AG20443 (cell line): ENCODE measurements around the gene MRC2.

Experiments used
- DNase-seq: peaks from one replicate; pipeline ENCODE4 v3.0.0; 2012; ENCODE audit warnings: low spot score, mixed read lengths

The MRC2 gene

DNA sequence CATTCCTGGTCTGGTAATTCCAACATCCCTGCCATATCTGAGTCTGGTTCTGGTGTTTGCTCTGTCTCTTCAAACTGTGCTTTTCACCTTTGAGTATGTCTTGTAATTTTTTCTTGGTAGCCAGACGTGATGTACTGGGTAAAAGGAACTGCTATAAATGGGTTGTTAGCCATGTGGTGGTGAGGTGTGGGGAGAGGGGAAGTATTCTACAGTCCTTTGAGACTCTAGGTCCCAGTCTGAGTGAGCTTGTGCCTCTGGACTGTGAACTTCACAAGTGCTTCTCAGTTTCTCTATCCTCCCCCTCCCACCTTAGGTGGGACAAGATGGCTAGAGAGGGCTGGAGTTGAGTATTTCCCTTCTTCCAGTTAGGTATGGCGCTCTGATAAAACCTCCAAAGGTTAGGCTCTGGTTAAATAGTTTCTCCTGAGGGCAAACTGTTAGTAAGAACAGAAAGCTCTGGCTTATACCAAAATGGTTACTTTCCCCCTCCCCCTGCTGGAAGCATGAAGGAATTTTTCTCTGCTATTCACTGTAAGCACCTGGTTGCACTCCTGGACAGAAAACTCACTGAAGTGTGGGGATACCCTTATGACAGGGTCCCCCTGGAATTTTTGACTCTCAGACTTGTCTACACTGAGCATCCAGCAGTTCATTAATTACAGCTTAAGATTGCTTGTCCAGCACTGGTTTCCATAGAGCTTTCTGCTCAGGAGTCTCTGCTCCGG lies 92.8 kb downstream of the MRC2 start:
- no peak for DNase-seq

DNA sequence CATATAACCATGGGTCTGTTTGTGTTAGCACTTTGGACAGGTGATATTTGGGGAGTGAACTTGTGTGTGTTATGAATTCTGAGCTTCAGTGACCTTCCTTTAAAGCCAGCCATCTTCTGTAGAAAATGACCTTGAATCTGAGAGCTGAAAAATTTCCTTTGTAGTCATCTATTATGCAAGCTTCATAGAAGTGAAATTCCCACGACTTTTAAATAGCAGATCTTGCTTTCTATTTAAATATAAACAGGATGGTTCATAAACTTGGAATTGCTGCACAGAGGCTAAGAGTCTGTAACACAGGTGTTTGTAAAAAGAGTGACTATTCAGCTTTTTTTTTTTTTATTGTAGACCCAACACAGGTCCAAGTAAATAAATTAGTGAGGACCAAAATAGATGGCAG lies 95.2 kb downstream of the MRC2 start:
- no peak for DNase-seq

DNA sequence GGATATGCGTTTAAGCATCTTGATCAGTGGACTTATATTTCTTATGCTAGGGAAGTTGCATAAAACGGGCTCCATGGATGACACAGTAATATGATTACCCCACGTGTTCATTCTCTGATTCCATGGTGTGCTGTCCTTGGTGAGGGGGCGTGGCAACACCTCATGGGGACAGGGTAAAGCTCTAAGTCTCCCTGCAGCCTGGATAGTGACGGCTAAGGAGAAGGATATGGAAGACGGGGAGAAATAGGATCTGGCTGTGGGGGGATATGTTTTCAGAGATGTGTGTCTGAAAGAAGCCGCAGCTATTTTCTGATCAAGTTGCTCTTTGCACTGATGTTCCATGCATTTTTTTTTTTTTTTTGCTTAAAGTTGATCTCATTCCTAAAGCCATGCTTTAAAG lies 96.4 kb downstream of the MRC2 start:
- no peak for DNase-seq

DNA sequence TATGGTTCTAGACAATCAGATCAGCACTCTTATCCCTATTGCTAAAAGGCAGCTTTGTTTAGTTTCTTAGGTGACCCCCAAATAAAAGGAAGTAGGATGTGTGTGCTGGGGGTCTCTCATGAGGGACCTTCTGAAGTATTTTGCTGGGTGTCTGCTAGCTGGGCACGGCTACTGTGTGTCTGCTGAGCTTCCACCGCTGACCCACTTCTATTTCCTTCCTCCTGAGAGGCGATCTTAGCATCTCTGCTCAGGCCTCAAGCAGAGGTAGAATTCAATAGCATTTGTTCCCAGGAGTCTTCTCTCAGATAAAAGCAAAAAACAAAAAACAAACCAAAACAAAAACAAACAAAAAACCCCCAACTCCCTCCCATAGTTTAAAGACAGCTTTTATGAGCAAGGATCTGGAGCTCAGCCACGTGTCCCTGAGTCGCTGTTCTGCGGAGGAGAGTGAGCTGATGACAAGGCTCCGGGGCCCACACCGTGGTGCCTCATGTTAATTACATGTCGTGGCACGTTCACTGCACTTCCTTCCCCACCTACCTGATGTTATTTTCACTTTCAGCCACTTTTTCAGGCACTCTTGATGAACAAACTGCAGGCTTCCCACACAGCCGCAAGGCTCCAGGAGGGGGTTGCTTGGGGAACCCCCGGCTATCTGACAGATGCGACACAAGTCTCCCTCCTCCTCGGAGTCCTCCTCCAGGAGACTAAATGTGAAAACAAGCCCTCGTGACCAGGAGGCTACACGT lies 97.1 kb downstream of the MRC2 start:
- no peak for DNase-seq

DNA sequence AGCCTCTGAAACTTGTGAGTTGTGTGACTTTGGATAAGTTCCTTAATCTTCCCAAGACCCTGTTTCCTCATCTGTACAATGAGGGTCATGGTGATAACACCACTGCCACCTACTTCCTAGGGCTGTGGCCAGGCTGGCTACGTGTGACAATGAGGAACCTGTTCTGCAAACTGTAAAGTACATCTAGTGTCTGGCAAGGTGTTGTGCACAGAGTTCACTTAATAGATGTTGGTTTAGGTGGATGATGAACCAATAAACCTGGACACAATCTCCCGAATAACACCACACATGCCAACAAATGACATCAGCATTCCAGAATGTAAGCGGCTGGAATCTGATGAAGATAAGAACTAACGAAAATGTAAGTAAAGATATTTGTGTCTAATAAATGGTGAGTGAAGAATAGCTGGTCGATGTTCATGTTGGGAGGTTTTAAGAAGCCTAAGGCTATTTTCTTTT lies 98.3 kb downstream of the MRC2 start:
- DNase-seq = no peak

DNA sequence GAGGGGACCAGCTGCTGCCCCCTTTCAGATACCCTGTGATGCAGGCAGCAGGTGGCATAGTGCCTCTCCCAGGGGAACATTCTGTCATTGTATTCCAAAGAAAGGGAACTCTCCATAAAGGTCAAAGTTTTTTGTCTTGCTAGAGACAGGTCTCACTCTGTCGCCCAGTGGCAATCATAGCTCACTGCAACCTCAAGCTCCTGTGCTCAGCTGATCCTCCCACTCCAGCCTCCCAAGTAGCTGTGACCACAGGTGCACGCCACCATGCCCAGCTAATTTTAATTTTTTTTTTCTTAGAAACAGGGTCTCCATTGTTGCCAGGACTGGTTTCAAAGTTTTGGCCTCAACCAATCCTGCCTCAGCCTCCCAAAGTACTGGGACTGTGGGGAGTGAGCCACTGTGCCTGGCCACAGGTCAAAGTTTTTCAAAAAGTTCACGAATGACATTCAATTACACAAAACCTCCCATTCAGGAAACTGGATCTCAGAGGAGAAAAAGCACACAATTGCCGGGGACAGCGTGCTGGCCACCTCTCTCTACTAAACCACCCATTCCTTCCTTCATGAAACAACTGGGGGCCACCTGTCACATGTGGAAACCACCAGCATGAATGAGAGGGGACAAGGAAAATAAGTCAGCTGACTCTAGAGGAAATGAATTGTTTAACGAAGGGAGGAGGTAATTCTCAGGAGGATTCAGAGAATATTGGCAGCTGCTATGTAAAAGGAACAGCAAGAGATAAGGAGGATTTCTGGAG lies 100.6 kb downstream of the MRC2 start:
- no peak for DNase-seq

DNA sequence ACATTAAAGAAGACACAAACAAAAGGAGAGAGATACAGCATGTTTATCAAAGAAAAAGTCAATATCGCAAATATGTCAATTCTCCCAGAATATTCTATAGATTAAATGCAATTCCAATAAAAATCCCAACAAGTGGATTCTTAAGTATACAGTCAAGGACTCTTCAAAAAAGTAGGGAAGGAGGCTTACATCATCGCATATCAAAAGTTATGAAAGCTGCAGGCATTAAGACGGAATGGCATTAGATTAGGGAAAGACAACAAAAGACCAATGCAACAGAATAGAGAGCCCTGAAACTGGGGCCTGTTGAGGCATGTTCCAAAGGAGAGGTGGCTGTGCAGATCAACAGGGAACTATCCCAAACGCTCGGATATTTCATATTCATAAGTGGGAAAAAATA lies 104.7 kb downstream of the MRC2 start:
- DNase-seq = no peak

DNA sequence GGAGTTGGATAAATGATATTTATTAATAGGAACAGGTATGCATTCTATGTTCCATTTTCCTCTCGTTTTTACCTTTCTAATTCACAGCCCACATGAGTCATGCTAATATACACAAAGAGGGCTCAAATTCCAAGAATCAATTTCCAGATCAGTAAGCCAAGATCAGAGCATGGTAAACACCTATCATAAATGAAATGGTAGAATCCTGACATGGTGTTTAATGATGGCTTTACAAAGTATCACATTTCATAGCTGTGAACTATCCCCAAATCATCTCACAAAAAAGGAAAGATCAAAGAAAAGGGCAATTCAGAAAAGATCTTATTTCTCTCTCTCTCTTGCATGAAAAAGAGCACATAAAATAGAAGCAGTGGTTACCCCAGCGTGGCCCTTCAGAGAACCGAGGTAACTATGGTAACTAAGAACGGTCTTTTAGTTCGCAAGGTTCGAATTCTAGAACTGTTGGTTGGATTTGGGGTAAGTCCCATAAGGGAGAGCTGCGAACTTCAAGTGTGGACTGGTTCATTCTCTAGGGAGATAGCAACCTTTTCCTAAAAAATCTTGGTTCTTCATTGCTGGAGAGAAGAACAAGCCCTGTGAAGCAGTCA lies 107.7 kb downstream of the MRC2 start:
- DNase-seq = no peak

DNA sequence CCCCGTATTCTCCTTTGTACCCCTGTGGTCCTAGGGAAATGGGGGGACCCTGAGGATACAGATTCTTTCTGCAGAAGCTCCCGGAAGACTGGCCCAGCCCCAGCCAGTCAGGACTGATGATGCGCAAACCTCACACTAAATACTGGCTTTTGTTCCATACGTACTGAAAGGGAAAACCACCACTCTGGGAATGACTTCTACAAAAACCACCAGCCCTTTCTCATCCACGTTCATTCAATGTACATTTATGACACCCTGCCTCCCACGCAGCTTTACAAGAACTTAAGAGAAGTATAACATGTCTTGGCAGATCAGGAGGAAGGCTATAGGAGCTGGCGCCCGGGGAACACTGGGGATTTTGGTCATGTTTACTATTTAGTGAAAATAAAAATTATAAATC lies 110.0 kb downstream of the MRC2 start:
- DNase-seq = no peak

DNA sequence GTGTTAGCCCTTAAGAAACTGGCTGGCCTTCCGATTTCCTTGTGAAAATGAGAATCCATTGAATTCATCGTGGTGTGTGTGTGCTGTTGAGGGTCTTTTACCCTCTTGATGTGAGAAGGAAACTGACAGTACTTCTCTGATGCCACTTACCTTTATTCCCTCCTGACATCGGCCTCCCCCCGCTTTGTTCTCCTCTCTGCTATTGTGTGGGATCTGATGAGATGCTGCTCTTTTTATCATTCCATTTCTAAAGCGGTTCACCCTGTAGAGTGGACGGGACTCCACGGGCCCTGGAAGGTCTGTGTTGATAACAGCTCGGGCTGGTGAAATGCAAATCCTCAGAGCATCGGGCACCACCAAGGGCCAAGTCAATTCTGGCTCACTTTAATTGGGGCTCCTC lies 110.8 kb downstream of the MRC2 start:
- DNase-seq = no peak

DNA sequence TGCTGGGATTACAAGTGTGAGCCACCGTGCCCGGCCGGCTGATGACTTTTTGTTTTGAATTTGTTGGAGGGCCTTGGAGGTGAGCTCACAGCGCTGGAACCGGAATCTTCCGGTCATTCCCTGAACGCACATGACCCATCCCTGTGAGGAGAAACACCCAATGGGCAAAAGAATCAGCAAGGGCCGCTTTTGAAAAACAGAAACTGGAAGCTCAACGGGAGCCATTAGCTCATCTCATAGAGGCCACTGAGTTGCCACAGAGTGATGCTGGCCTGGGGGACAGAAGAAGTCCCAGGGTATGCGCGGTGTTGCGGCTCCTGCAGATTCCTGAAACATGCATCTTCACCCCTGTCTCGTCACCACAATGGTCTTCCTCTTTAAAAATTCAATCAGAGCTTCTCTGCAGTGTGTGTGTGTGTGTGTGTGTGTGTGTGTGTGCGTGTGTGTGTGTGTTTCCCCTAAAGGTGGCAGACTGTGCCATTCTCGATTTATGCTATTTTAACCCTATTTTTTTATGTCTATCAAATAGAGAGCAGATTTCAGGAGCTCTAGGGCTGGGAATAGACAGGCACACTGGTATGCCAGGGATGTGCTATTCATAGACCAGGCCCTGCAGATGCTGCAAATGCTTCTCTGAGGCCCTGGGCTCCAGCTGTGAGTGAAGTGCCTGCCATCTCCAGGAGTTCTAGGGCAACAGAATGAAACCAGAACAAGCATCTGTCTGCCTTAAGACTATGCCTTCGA lies 112.3 kb downstream of the MRC2 start:
- DNase-seq = peak; percentile 75

DNA sequence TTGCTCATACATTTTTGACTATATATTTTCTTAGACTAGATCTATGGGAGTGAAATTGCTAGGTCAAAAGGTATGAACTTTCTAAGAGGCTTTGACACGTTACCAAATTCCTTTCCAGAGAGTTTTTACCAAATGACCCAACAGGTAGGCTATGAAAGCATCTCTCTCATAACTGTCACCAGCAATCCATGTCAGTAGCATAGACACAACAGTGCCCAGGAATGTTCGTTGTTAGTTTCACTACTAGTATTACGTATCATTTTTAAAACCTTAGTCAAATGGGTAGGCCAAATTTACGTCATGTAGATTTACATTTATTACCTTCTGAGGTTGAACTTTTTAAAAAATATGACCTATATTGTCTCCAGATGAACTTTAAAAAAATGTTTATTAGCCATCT lies 113.8 kb downstream of the MRC2 start:
- no peak for DNase-seq
